Stomach (tissue), 4 donors: Measurements from ENCODE around the gene ABCG5.

ENCODE experiments used
- POLR2A ChIP-seq, 4 donors: fragments of 450-650 bp; IDR thresholded peaks; one replicate each; pipeline ENCODE4 v1.6.1; 2016; ENCODE audit warnings: antibody characterized with exemption in 4 of 4, control low read depth in 2 of 4, mild to moderate bottlenecking in 1 of 4, moderate library complexity in 1 of 4
- TF ChIP-seq, protein P1 (sequence below), 7 experiments: fragments of 450-650 bp in 4 of 7; fragments of 200-600 bp in 3 of 7; sonication (generic) in 3 of 7; IDR thresholded peaks; one replicate each; pipeline ENCODE4 v1.5.1; 2016 to 2019; ENCODE audit warnings: antibody characterized with exemption in 7 of 7, control low read depth in 2 of 7, mild to moderate bottlenecking in 1 of 7

DNA sequence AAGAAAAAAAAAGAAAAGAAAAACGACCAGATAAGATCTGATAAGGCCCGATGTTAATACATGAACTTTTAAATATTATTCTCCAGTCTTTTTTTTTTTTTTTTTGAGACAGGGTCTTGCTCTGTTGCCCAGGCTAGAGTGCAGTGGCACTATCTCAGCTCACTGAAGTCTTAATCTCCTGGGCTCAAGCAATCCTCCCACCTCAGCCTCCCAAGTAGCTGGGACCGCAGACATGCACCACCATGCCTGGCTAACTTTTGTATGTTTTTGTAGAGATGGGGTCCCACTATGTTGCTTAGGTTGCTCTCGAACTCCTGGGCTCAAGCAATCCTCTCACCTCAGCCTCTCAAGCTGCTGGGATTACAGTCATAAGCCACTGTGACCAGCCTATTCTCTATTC, 1.6 kb downstream of the ABCG5 start:
- TF ChIP-seq, protein P1, sequence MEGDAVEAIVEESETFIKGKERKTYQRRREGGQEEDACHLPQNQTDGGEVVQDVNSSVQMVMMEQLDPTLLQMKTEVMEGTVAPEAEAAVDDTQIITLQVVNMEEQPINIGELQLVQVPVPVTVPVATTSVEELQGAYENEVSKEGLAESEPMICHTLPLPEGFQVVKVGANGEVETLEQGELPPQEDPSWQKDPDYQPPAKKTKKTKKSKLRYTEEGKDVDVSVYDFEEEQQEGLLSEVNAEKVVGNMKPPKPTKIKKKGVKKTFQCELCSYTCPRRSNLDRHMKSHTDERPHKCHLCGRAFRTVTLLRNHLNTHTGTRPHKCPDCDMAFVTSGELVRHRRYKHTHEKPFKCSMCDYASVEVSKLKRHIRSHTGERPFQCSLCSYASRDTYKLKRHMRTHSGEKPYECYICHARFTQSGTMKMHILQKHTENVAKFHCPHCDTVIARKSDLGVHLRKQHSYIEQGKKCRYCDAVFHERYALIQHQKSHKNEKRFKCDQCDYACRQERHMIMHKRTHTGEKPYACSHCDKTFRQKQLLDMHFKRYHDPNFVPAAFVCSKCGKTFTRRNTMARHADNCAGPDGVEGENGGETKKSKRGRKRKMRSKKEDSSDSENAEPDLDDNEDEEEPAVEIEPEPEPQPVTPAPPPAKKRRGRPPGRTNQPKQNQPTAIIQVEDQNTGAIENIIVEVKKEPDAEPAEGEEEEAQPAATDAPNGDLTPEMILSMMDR (IDR thresholded peaks at IDR 0.05), result no peak
- no peak for TF ChIP-seq POLR2A (IDR thresholded peaks at IDR 0.05)
